IMR-90 (cell line): ENCODE results near the gene ACOT7. TPM values are rescaled to one million over a fixed set of nuclear protein-coding genes. Genes with fewer than 3 reads are reported as not detected.

ENCODE experiments used
- ATAC-seq: fragments of 200-7000 bp; cut with Tn5 transposase; 2 replicates; pipeline ENCODE4 v1.9.1; 2020; ENCODE audit warnings: low read depth, mild to moderate bottlenecking, moderate library complexity
- BruUV-seq: library from RNA; stranded (reverse); fragments of 400-500 nt; replicated peaks from 2 replicates; lab custom pipeline; 2021; lab: Mats Ljungman, UMichigan
- CTCF ChIA-PET: fragments of 300-600 bp; formaldehyde crosslinking; extraction: SDS; loops from one replicate; lab custom pipeline; 2021; ENCODE audit warnings: antibody characterized with exemption; lab: Yijun Ruan, JAX
- POLR2A ChIA-PET: fragments of 300-600 bp; sonication (Branson Sonifier 250); formaldehyde crosslinking; loops from one replicate; lab custom pipeline; 2022; ENCODE audit warnings: antibody characterized with exemption; ENCODE audit not compliant: unreplicated experiment; lab: Charles Lee
- DNase-seq: peaks from one replicate; pipeline ENCODE4 v3.0.0; 2013
- H2AFZ ChIP-seq: replicated peaks from 2 replicates; pipeline ENCODE3; 2013; ENCODE audit warnings: low read length, mild to moderate bottlenecking; ENCODE audit not compliant: poor library complexity
- H2AK5ac ChIP-seq: 2 replicates; pipeline ENCODE4 v1.6.1; 2013; ENCODE audit warnings: low read depth, low read length, inconsistent platforms
- H2AK9ac ChIP-seq: replicated peaks from 2 replicates; pipeline ENCODE3; 2013; ENCODE audit warnings: mild to moderate bottlenecking, low read depth, low read length, moderate library complexity; ENCODE audit not compliant: poor library complexity
- H2BK120ac ChIP-seq: 2 replicates; pipeline ENCODE4 v1.6.1; 2013; ENCODE audit warnings: low read depth, low read length, inconsistent platforms
- H2BK15ac ChIP-seq: 3 replicates; pipeline ENCODE4 v1.6.1; 2013; ENCODE audit warnings: low read depth, low read length, inconsistent platforms
- H2BK20ac ChIP-seq: 2 replicates; pipeline ENCODE4 v1.6.1; 2013; ENCODE audit warnings: low read depth, mild to moderate bottlenecking, inconsistent platforms, low read length, moderate library complexity
- H2BK5ac ChIP-seq: 2 replicates; pipeline ENCODE4 v1.6.1; 2013; ENCODE audit warnings: mild to moderate bottlenecking, low read depth, low read length, inconsistent platforms; ENCODE audit not compliant: poor library complexity, severe bottlenecking
- H3K14ac ChIP-seq: replicated peaks from 2 replicates; pipeline ENCODE4 v1.6.1; 2013; ENCODE audit warnings: low read depth, low read length, inconsistent platforms
- H3K18ac ChIP-seq: 2 replicates; pipeline ENCODE4 v1.6.1; 2013; ENCODE audit warnings: low read depth, low read length, control low read depth
- H3K23ac ChIP-seq: 2 replicates; pipeline ENCODE4 v1.6.1; 2013; ENCODE audit warnings: low read depth, low read length, inconsistent platforms
- H3K27ac ChIP-seq: 2 replicates; pipeline ENCODE4 v1.5.1; 2013; ENCODE audit warnings: mild to moderate bottlenecking, control low read depth, low read length; ENCODE audit not compliant: insufficient read depth
- H3K27me3 ChIP-seq: 2 replicates; pipeline ENCODE4 v1.6.1; 2013; ENCODE audit warnings: low read length; ENCODE audit not compliant: control insufficient read depth, insufficient read depth
- H3K36me3 ChIP-seq: 2 replicates; pipeline ENCODE4 v1.6.1; 2013; ENCODE audit warnings: low read length, mixed read lengths; ENCODE audit not compliant: control insufficient read depth, insufficient read depth
- H3K4ac ChIP-seq: 2 replicates; pipeline ENCODE4 v1.6.1; 2013; ENCODE audit warnings: low read depth, low read length, inconsistent platforms
- H3K4me1 ChIP-seq: 2 replicates; pipeline ENCODE4 v1.6.1; 2013; ENCODE audit warnings: low read length, mixed read lengths; ENCODE audit not compliant: control insufficient read depth, insufficient read depth
- H3K4me2 ChIP-seq: 2 replicates; pipeline ENCODE4 v1.6.1; 2013; ENCODE audit warnings: low read depth, mild to moderate bottlenecking, control low read depth, low read length, moderate library complexity
- H3K4me3 ChIP-seq: 2 replicates; pipeline ENCODE4 v1.5.1; 2013; ENCODE audit warnings: low read depth, mild to moderate bottlenecking, control low read depth, low read length, moderate library complexity; ENCODE audit not compliant: insufficient read depth
- H3K56ac ChIP-seq: 2 replicates; pipeline ENCODE4 v1.6.1; 2013; ENCODE audit warnings: low read length, inconsistent platforms; ENCODE audit not compliant: insufficient read depth; ENCODE audit errors: extremely low read depth
- H3K79me1 ChIP-seq, 2 experiments: 2 replicates each; pipeline ENCODE4 v1.6.1; 2013; ENCODE audit warnings: low read length in 2 of 2, inconsistent platforms in 1 of 2, low read depth in 1 of 2
- H3K9ac ChIP-seq: 2 replicates; pipeline ENCODE4 v1.6.1; 2013; ENCODE audit warnings: low read depth, low read length, control low read depth
- H3K9me1 ChIP-seq: 2 replicates; pipeline ENCODE4 v1.6.1; 2013; ENCODE audit warnings: low read length, inconsistent platforms; ENCODE audit not compliant: insufficient read depth
- H3K9me3 ChIP-seq: 2 replicates; pipeline ENCODE4 v1.6.1; 2013; ENCODE audit warnings: low read length; ENCODE audit not compliant: control insufficient read depth, insufficient read depth
- H4K20me1 ChIP-seq: 2 replicates; pipeline ENCODE4 v1.6.1; 2013; ENCODE audit warnings: low read length, inconsistent platforms; ENCODE audit not compliant: insufficient read depth
- H4K5ac ChIP-seq: 2 replicates; pipeline ENCODE4 v1.6.1; 2013; ENCODE audit warnings: mild to moderate bottlenecking, low read depth, low read length, control low read depth
- H4K8ac ChIP-seq, 2 experiments: 2 replicates each; pipeline ENCODE4 v1.6.1; 2013; ENCODE audit warnings: low read depth in 2 of 2, low read length in 2 of 2, control low read depth in 1 of 2, inconsistent platforms in 1 of 2
- H4K91ac ChIP-seq: 2 replicates; pipeline ENCODE4 v1.6.1; 2013; ENCODE audit warnings: low read depth, low read length, inconsistent platforms; ENCODE audit not compliant: insufficient read depth
- BHLHE40 ChIP-seq: fragments of 150-350 bp; IDR thresholded peaks from 2 replicates; pipeline ENCODE4 v1.6.1; 2016; ENCODE audit warnings: mild to moderate bottlenecking, low read depth, low read length
- CEBPB ChIP-seq: IDR thresholded peaks from 2 replicates; pipeline ENCODE4 v1.6.1; 2012; ENCODE audit warnings: low read depth, low read length, improper control_type of control experiment
- CHD1 ChIP-seq: IDR thresholded peaks from 2 replicates; pipeline ENCODE4 v1.6.1; 2012; ENCODE audit warnings: low read depth, low read length, improper control_type of control experiment
- FOS ChIP-seq: fragments of 150-350 bp; IDR thresholded peaks from 2 replicates; pipeline ENCODE4 v1.6.1; 2016; ENCODE audit warnings: low read depth, low read length
- MAZ ChIP-seq: IDR thresholded peaks from 2 replicates; pipeline ENCODE4 v1.6.1; 2012; ENCODE audit warnings: low read depth, mild to moderate bottlenecking, low read length, improper control_type of control experiment, moderate library complexity, borderline replicate concordance
- MXI1 ChIP-seq: IDR thresholded peaks from 2 replicates; pipeline ENCODE4 v1.6.1; 2012; ENCODE audit warnings: low read depth, mild to moderate bottlenecking, low read length, moderate library complexity, borderline replicate concordance
- NFE2L2 ChIP-seq: fragments of 150-350 bp; IDR thresholded peaks from 2 replicates; pipeline ENCODE4 v1.6.1; 2016; ENCODE audit warnings: low read depth, mild to moderate bottlenecking, low read length
- POLR2A ChIP-seq: IDR thresholded peaks from 2 replicates; pipeline ENCODE4 v1.6.1; 2012; ENCODE audit warnings: mild to moderate bottlenecking, low read depth, low read length
- RCOR1 ChIP-seq: IDR thresholded peaks from 2 replicates; pipeline ENCODE4 v1.6.1; 2012; ENCODE audit warnings: mild to moderate bottlenecking, low read length, improper control_type of control experiment; ENCODE audit not compliant: insufficient replicate concordance
- RFX5 ChIP-seq: IDR thresholded peaks from 2 replicates; pipeline ENCODE4 v1.8.0; 2012; ENCODE audit warnings: low read depth, mild to moderate bottlenecking, low read length, moderate library complexity
- WGBS, 2 experiments: methylation state at CpG; one replicate each; pipeline versions ENCODE4 v1.1.5 to v1.1.7; 2013; ENCODE audit warnings: missing lambda C conversion rate in 2 of 2; ENCODE audit not compliant: insufficient read length in 1 of 2; ENCODE audit errors: extremely low coverage in 2 of 2; 5-methylcytosine and 5-hydroxymethylcytosine counted together
- dilution Hi-C: fragments of 300-500 bp; cut with HindIII; formaldehyde crosslinking; loops from one replicate; pipeline ENCODE4 v1.14.3; 2018; ENCODE audit warnings: low sequenced_read_pairs; ENCODE audit not compliant: unreplicated experiment
- in situ Hi-C: fragments of 300-500 bp; cut with MboI; formaldehyde crosslinking; loops from 3 replicates; pipeline ENCODE4 v1.14.3; 2019; ENCODE audit warnings: low sequenced_read_pairs, inconsistent platforms, mixed read lengths
- intact Hi-C: fragments of 100-400 bp; cut with micrococcal nuclease; formaldehyde crosslinking; loops from 2 replicates; pipeline ENCODE4 v1.10.0; 2022
- polyA plus RNA-seq, 3 experiments: library from polyadenylated mRNA; depleted of rRNA; stranded (reverse); fragments of >200 nt; gene quantifications; 2 replicates each; pipeline ENCODE4 v1.2.3, GENCODE V29; 2012; ENCODE audit warnings: low replicate concordance in 1 of 3
- total RNA-seq: library from RNA; depleted of rRNA; stranded (reverse); fragments of >200 nt; gene quantifications from 2 replicates; pipeline ENCODE4 v1.2.3, GENCODE V29; 2012
- TF ChIP-seq, protein P1 (sequence below): fragments of 150-350 bp; IDR thresholded peaks from 2 replicates; pipeline ENCODE4 v1.6.1; 2017; ENCODE audit warnings: mild to moderate bottlenecking, antibody characterized with exemption, low read length, low read depth
- TF ChIP-seq, protein P2 (sequence below): fragments of 150-350 bp; IDR thresholded peaks from 2 replicates; pipeline ENCODE4 v1.6.1; 2016; ENCODE audit warnings: low read depth, mild to moderate bottlenecking, low read length, moderate library complexity, borderline replicate concordance

Gene ACOT7
- total and polyA plus RNA-seq, 2 of the 4 experiments (the other 2 are of a cell fraction), result 51.6 to 242 TPM

DNA sequence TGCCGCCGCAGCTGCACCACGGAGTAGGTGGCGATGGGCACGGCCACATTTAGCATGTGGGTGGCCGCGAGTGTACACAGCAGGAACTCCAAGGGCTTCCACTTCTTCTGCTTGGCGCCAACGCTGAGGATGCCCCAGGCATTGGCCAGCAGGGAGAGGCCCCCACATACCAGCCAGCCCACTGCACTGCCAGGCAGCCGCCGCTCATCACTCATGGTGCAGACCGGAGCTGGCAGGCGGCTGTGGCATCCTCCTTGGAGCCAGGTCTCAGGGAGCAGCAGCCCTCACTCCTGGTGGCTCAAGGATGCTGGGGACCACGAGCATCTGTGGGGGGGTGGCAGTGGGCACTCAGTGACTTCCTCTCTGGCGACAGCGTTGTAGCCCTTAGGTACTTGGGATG lies 138.9 kb downstream of the ACOT7 start:
- Histone ChIP-seq H4K20me1 (peaks cover 3% of the 10 kb centered on the region), H2AK5ac (no peak overlapping the region), H2BK5ac (no peak overlapping the region), H3K4ac (no peak overlapping the region), H3K27me3 (peaks cover 11% of the 10 kb centered on the region), H3K23ac (no peak overlapping the region), H3K79me1 (no peaks in the 10 kb centered on the region), H4K8ac (no peak overlapping the region), H3K18ac (no peak overlapping the region), H2AFZ (no peak overlapping the region), H3K36me3 (no peaks in the 10 kb centered on the region), H2BK15ac (no peak overlapping the region), H3K4me1 (no peaks in the 10 kb centered on the region), H3K27ac (no peak overlapping the region), H3K9me3 (no peaks in the 10 kb centered on the region), H2AK9ac (no peak overlapping the region), H3K9me1 (no peaks in the 10 kb centered on the region), H3K56ac (no peak overlapping the region), H4K91ac (no peak overlapping the region), H4K5ac (no peak overlapping the region), H2BK120ac (no peak overlapping the region), H3K14ac (no peak overlapping the region), H3K4me3 (no peak overlapping the region), H3K4me2 (no peak overlapping the region), H2BK20ac (no peak overlapping the region), H3K9ac (no peak overlapping the region)
- in situ Hi-C loops (loop anchor here (10.0 kb wide), 1 partner anchor 150 kb away; no protein-coding TSS in a partner anchor), dilution Hi-C loops (no loop called here), intact Hi-C loops (no loop called here)
- no peak for DNase-seq
- ChIA-PET POLR2A (no interaction called here), CTCF (no interaction called here)
- WGBS, 2 experiments, result 93% methylated on average over 5 of the region's 16 CpGs; no CpG with 5 or more reads in 1 of the 2 experiments
- no peak for TF ChIP-seq RCOR1
- TF ChIP-seq RFX5, result no peak
- TF ChIP-seq, protein P1, sequence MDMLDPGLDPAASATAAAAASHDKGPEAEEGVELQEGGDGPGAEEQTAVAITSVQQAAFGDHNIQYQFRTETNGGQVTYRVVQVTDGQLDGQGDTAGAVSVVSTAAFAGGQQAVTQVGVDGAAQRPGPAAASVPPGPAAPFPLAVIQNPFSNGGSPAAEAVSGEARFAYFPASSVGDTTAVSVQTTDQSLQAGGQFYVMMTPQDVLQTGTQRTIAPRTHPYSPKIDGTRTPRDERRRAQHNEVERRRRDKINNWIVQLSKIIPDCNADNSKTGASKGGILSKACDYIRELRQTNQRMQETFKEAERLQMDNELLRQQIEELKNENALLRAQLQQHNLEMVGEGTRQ, result no peak
- TF ChIP-seq FOS, result no peak
- no peak for TF ChIP-seq CEBPB
- no peak for TF ChIP-seq MXI1
- no peak for TF ChIP-seq BHLHE40
- TF ChIP-seq, protein P2, sequence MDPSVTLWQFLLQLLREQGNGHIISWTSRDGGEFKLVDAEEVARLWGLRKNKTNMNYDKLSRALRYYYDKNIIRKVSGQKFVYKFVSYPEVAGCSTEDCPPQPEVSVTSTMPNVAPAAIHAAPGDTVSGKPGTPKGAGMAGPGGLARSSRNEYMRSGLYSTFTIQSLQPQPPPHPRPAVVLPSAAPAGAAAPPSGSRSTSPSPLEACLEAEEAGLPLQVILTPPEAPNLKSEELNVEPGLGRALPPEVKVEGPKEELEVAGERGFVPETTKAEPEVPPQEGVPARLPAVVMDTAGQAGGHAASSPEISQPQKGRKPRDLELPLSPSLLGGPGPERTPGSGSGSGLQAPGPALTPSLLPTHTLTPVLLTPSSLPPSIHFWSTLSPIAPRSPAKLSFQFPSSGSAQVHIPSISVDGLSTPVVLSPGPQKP, result no peak
- TF ChIP-seq CHD1, result no peak
- no peak for TF ChIP-seq MAZ
- no peak for TF ChIP-seq POLR2A
- TF ChIP-seq NFE2L2, result no peak
- BruUV-seq, result no TSS peak
- ATAC-seq, result no peak
